K562 (cell line): ENCODE results near the gene ANKS3. TPM values are rescaled to one million over a fixed set of nuclear protein-coding genes. Genes with fewer than 3 reads are reported as not detected.
A peak's percentile ranks its signal among the peaks of the same experiment; 100 is the strongest.

Source experiments
- CBX5 ChIP-seq: IDR thresholded peaks from 2 replicates; pipeline ENCODE4 v1.6.1; 2014; ENCODE audit warnings: low read depth, borderline replicate concordance
- FOXO4 ChIP-seq: fragments of 450-650 bp; formaldehyde crosslinking; IDR thresholded peaks from 2 replicates; pipeline ENCODE4 v1.4.0; 2020; ENCODE audit warnings: mild to moderate bottlenecking, moderate library complexity
- GATAD2A ChIP-seq: fragments of 450-650 bp; IDR thresholded peaks from 2 replicates; pipeline ENCODE4 v1.6.1; 2017
- KHSRP ChIP-seq: fragments of 450-650 bp; IDR thresholded peaks from 2 replicates; pipeline ENCODE4 v1.6.1; 2017
- MEF2A ChIP-seq: IDR thresholded peaks from 2 replicates; pipeline ENCODE4 v1.6.1; 2011; ENCODE audit warnings: low read depth, mild to moderate bottlenecking, low read length, moderate library complexity; ENCODE audit not compliant: control insufficient read depth
- MTA1 ChIP-seq: fragments of 450-650 bp; IDR thresholded peaks from 2 replicates; pipeline ENCODE4 v1.6.1; 2017; ENCODE audit warnings: borderline replicate concordance
- RBBP5 ChIP-seq: fragments of 200-600 bp; sonication (generic); IDR thresholded peaks from 2 replicates; pipeline ENCODE4 v1.6.1; 2012; ENCODE audit warnings: borderline replicate concordance, mild to moderate bottlenecking, low read length, control low read depth, inconsistent platforms; ENCODE audit not compliant: insufficient read depth, poor library complexity, severe bottlenecking
- RBM39 ChIP-seq: fragments of 200-400 bp; formaldehyde crosslinking; optimal IDR thresholded peaks from 2 replicates; pipeline ENCODE3; 2018; ENCODE audit warnings: low read depth, low read length
- SMAD4 ChIP-seq: fragments of 250-450 bp; sonication (Bioruptor Pico); conservative IDR thresholded peaks from 2 replicates; pipeline ENCODE4 v1.8.0; 2021; ENCODE audit warnings: inconsistent platforms, mild to moderate bottlenecking, moderate library complexity
- STAT6 ChIP-seq: sonication (generic); formaldehyde crosslinking; IDR thresholded peaks from 2 replicates; pipeline ENCODE4 v1.8.1; 2023; ENCODE audit warnings: mild to moderate bottlenecking, missing genetic modification reagents
- TRIM28 ChIP-seq: fragments of 450-650 bp; IDR thresholded peaks from 2 replicates; pipeline ENCODE4 v1.6.1; 2017
- ZNF507 ChIP-seq: conservative IDR thresholded peaks from 2 replicates; pipeline ENCODE4 v1.6.1; 2017; ENCODE audit warnings: missing genetic modification characterization, missing compliant biosample characterization
- polyA plus RNA-seq, 8 experiments: library from polyadenylated mRNA; depleted of rRNA in 4 of 8; stranded (reverse) in 5 of 8; unstranded in 3 of 8; fragments of >200 nt; fragmentation: Nextera tagmentation in 2 of 8; fragmentation: Illumina TruSeq in 1 of 8; extraction: Ambion mirVana in 2 of 8; extraction: Trizol in 1 of 8; gene quantifications; 2 replicates each; pipeline versions ENCODE4 v1.2.1 to v1.2.3, GENCODE V29; 2011 to 2014; ENCODE audit warnings: inconsistent platforms in 1 of 8, missing spikeins in 1 of 8
- total RNA-seq, 7 experiments: library from RNA; depleted of rRNA in 6 of 7; stranded (reverse); fragments of >200 nt in 6 of 7; fragmentation: Illumina TruSeq in 2 of 7; extraction: Trizol in 2 of 7; gene quantifications; 2 replicates each; pipeline versions ENCODE4 v1.2.1 to v1.2.3, GENCODE V29; 2011 to 2021; ENCODE audit warnings: low replicate concordance in 1 of 7
- TF ChIP-seq, protein P1 (sequence below): fragments of 200-600 bp; sonication (generic); IDR thresholded peaks from one replicate; pipeline ENCODE4 v1.6.1; 2012; ENCODE audit warnings: mild to moderate bottlenecking, low read depth, low read length, inconsistent platforms

The ANKS3 gene
- total and polyA plus RNA-seq, 9 of the 15 experiments (the other 6 are each of a cell fraction or from before 2014, with no cell fraction given), result 0.43 to 25.7 (median 14.8) TPM

- TF ChIP-seq, protein P1, sequence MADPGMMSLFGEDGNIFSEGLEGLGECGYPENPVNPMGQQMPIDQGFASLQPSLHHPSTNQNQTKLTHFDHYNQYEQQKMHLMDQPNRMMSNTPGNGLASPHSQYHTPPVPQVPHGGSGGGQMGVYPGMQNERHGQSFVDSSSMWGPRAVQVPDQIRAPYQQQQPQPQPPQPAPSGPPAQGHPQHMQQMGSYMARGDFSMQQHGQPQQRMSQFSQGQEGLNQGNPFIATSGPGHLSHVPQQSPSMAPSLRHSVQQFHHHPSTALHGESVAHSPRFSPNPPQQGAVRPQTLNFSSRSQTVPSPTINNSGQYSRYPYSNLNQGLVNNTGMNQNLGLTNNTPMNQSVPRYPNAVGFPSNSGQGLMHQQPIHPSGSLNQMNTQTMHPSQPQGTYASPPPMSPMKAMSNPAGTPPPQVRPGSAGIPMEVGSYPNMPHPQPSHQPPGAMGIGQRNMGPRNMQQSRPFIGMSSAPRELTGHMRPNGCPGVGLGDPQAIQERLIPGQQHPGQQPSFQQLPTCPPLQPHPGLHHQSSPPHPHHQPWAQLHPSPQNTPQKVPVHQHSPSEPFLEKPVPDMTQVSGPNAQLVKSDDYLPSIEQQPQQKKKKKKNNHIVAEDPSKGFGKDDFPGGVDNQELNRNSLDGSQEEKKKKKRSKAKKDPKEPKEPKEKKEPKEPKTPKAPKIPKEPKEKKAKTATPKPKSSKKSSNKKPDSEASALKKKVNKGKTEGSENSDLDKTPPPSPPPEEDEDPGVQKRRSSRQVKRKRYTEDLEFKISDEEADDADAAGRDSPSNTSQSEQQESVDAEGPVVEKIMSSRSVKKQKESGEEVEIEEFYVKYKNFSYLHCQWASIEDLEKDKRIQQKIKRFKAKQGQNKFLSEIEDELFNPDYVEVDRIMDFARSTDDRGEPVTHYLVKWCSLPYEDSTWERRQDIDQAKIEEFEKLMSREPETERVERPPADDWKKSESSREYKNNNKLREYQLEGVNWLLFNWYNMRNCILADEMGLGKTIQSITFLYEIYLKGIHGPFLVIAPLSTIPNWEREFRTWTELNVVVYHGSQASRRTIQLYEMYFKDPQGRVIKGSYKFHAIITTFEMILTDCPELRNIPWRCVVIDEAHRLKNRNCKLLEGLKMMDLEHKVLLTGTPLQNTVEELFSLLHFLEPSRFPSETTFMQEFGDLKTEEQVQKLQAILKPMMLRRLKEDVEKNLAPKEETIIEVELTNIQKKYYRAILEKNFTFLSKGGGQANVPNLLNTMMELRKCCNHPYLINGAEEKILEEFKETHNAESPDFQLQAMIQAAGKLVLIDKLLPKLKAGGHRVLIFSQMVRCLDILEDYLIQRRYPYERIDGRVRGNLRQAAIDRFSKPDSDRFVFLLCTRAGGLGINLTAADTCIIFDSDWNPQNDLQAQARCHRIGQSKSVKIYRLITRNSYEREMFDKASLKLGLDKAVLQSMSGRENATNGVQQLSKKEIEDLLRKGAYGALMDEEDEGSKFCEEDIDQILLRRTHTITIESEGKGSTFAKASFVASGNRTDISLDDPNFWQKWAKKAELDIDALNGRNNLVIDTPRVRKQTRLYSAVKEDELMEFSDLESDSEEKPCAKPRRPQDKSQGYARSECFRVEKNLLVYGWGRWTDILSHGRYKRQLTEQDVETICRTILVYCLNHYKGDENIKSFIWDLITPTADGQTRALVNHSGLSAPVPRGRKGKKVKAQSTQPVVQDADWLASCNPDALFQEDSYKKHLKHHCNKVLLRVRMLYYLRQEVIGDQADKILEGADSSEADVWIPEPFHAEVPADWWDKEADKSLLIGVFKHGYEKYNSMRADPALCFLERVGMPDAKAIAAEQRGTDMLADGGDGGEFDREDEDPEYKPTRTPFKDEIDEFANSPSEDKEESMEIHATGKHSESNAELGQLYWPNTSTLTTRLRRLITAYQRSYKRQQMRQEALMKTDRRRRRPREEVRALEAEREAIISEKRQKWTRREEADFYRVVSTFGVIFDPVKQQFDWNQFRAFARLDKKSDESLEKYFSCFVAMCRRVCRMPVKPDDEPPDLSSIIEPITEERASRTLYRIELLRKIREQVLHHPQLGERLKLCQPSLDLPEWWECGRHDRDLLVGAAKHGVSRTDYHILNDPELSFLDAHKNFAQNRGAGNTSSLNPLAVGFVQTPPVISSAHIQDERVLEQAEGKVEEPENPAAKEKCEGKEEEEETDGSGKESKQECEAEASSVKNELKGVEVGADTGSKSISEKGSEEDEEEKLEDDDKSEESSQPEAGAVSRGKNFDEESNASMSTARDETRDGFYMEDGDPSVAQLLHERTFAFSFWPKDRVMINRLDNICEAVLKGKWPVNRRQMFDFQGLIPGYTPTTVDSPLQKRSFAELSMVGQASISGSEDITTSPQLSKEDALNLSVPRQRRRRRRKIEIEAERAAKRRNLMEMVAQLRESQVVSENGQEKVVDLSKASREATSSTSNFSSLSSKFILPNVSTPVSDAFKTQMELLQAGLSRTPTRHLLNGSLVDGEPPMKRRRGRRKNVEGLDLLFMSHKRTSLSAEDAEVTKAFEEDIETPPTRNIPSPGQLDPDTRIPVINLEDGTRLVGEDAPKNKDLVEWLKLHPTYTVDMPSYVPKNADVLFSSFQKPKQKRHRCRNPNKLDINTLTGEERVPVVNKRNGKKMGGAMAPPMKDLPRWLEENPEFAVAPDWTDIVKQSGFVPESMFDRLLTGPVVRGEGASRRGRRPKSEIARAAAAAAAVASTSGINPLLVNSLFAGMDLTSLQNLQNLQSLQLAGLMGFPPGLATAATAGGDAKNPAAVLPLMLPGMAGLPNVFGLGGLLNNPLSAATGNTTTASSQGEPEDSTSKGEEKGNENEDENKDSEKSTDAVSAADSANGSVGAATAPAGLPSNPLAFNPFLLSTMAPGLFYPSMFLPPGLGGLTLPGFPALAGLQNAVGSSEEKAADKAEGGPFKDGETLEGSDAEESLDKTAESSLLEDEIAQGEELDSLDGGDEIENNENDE, result no peak
- no peak for TF ChIP-seq ZNF507
- no peak for TF ChIP-seq CBX5
- TF ChIP-seq SMAD4 (CRISPR knock-in tag), result no peak
- TF ChIP-seq RBM39, result no peak
- peak; percentile 42 for TF ChIP-seq RBBP5
- no peak for TF ChIP-seq KHSRP
- TF ChIP-seq MTA1, result no peak
- no peak for TF ChIP-seq TRIM28
- TF ChIP-seq STAT6 (CRISPR knock-in tag), result no peak
- TF ChIP-seq FOXO4 (CRISPR knock-in tag), result no peak
- TF ChIP-seq MEF2A, result no peak
- no peak for TF ChIP-seq GATAD2A
These were observed 34.7 kb upstream of the ANKS3 start (continued) for GRCh38 chr16:4768549-4769305.
